SK-N-SH treated with all-trans-retinoic acid at 6 μM for 48 hours (cell line): ENCODE data around the gene SNCB.
"Not testable (repeated sequence)": the region's sequence is repeated elsewhere in the genome, so short reads cannot be mapped to it uniquely, and the experiment has no call there.

Experiments used
- ATAC-seq: fragments of 200-7000 bp; cut with Tn5 transposase; 3 replicates; pipeline ENCODE4 v1.9.1; 2020; ENCODE audit warnings: mild to moderate bottlenecking, moderate library complexity
- ARNTL ChIP-seq: fragments of 450-650 bp; formaldehyde crosslinking; IDR thresholded peaks from 2 replicates; pipeline ENCODE4 v1.5.0; 2020; ENCODE audit warnings: low read depth, mild to moderate bottlenecking, moderate library complexity, borderline replicate concordance
- BACH2 ChIP-seq: fragments of 250-450 bp; sonication (Bioruptor Pico); IDR thresholded peaks from 2 replicates; pipeline ENCODE4 v1.9.0; 2021; ENCODE audit warnings: mild to moderate bottlenecking, borderline replicate concordance
- CREB5 ChIP-seq: fragments of 250-450 bp; sonication (Bioruptor Pico); IDR thresholded peaks from 2 replicates; pipeline ENCODE4 v1.5.1; 2020; ENCODE audit warnings: low read depth, mild to moderate bottlenecking, moderate library complexity
- ESRRG ChIP-seq: fragments of 250-450 bp; sonication (Bioruptor Pico); IDR thresholded peaks from 2 replicates; pipeline ENCODE4 v1.6.1; 2021; ENCODE audit warnings: mild to moderate bottlenecking
- ISL1 ChIP-seq: fragments of 250-450 bp; sonication (Bioruptor Pico); IDR thresholded peaks from 2 replicates; pipeline ENCODE4 v2.1.2; 2022; ENCODE audit warnings: mild to moderate bottlenecking, moderate library complexity
- OSR1 ChIP-seq: fragments of 250-450 bp; sonication (Bioruptor Pico); IDR thresholded peaks from 2 replicates; pipeline ENCODE4 v1.8.0; 2022; ENCODE audit warnings: moderate library complexity, mild to moderate bottlenecking, inconsistent platforms
- PATZ1 ChIP-seq: fragments of 250-450 bp; sonication (Bioruptor Pico); IDR thresholded peaks from 2 replicates; pipeline ENCODE4 v1.8.0; 2020; ENCODE audit warnings: mild to moderate bottlenecking, moderate library complexity, borderline replicate concordance
- POU6F1 ChIP-seq: fragments of 250-450 bp; sonication (Bioruptor Pico); IDR thresholded peaks from 2 replicates; pipeline ENCODE4 v1.8.0; 2021; ENCODE audit warnings: low read depth, mild to moderate bottlenecking, moderate library complexity, borderline replicate concordance
- TCF4 ChIP-seq: fragments of 250-450 bp; sonication (Bioruptor Pico); IDR thresholded peaks from 2 replicates; pipeline ENCODE4 v1.8.0; 2021; ENCODE audit warnings: mild to moderate bottlenecking, moderate library complexity, borderline replicate concordance
- TOX ChIP-seq: fragments of 250-450 bp; sonication (Bioruptor Pico); IDR thresholded peaks from 2 replicates; pipeline ENCODE4 v1.8.0; 2021; ENCODE audit warnings: mild to moderate bottlenecking, moderate library complexity, borderline replicate concordance
- ZC3H10 ChIP-seq: fragments of 250-450 bp; sonication (Bioruptor Pico); IDR thresholded peaks from 2 replicates; pipeline ENCODE4 v1.5.1; 2021; ENCODE audit warnings: mild to moderate bottlenecking, moderate library complexity
- ZFP3 ChIP-seq: fragments of 250-450 bp; sonication (Bioruptor Pico); IDR thresholded peaks from 2 replicates; pipeline ENCODE4 v1.5.0; 2020; ENCODE audit warnings: mild to moderate bottlenecking, moderate library complexity
- ZFP30 ChIP-seq: fragments of 450-650 bp; formaldehyde crosslinking; IDR thresholded peaks from 2 replicates; pipeline ENCODE4 v1.5.0; 2022; ENCODE audit warnings: mild to moderate bottlenecking, moderate library complexity
- ZNF565 ChIP-seq: fragments of 450-650 bp; formaldehyde crosslinking; conservative IDR thresholded peaks from 2 replicates; pipeline ENCODE4 v1.5.0; 2020; ENCODE audit warnings: low read depth, mild to moderate bottlenecking, moderate library complexity
- TF ChIP-seq, protein P1 (sequence below): fragments of 250-450 bp; sonication (Bioruptor Pico); IDR thresholded peaks from 2 replicates; pipeline ENCODE4 v1.5.1; 2021; ENCODE audit warnings: mild to moderate bottlenecking, moderate library complexity
- TF ChIP-seq, protein P2 (sequence below): fragments of 250-450 bp; sonication (Bioruptor Pico); IDR thresholded peaks from 2 replicates; pipeline ENCODE4 v1.5.0; 2020; ENCODE audit warnings: mild to moderate bottlenecking, moderate library complexity

Gene SNCB

DNA sequence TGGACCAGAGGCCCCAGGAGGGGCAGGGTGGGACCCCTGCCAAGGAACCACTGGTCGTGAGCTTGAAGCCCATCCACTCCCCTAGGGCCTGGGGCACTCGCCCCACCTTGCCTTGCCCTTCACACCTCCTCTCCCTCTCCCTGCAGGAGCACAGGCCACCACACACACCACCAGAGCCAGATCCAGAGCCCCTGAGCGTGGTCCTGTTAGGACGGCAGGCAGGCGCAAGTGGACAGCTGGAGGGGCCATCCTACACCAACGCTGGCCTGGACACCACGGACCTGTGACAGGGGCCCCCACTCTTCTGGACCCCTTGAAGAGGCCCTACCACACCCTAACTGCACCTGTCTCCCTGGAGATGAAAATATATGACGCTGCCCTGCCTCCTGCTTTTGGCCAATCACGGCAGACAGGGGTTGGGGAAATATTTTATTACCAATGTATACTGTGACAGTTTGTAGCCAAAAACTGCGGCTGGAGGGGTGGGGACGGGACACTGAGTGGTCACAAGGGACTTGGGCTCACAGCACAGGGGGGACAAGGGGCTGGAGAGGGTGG, 34.9 kb downstream of the SNCB start:
- TF ChIP-seq TOX (CRISPR knock-in tag) (no peak), CREB5 (no peak), ISL1 (CRISPR knock-in tag) (no peak), ESRRG (CRISPR knock-in tag) (no peak), ZNF565 (CRISPR knock-in tag) (no peak), ARNTL (no peak), TCF4 (no peak), ZFP3 (no peak), OSR1 (CRISPR knock-in tag) (no peak), ZFP30 (CRISPR knock-in tag) (no peak), ZC3H10 (CRISPR knock-in tag) (no peak), POU6F1 (no peak)
- TF ChIP-seq, protein P1, sequence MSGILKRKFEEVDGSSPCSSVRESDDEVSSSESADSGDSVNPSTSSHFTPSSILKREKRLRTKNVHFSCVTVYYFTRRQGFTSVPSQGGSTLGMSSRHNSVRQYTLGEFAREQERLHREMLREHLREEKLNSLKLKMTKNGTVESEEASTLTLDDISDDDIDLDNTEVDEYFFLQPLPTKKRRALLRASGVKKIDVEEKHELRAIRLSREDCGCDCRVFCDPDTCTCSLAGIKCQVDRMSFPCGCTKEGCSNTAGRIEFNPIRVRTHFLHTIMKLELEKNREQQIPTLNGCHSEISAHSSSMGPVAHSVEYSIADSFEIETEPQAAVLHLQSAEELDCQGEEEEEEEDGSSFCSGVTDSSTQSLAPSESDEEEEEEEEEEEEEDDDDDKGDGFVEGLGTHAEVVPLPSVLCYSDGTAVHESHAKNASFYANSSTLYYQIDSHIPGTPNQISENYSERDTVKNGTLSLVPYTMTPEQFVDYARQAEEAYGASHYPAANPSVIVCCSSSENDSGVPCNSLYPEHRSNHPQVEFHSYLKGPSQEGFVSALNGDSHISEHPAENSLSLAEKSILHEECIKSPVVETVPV (CRISPR knock-in tag), result no peak
- TF ChIP-seq, all 23 proteins: peak for 0

GRCh38 chr5:176594554-176594953, 35.8 kb downstream of the SNCB start:
- no peak for ATAC-seq
- TF ChIP-seq ZC3H10 (CRISPR knock-in tag) (no peak), ARNTL (no peak)

More for the DNA sequence above, 34.9 kb downstream of the SNCB start:
- ATAC-seq, result no peak

DNA sequence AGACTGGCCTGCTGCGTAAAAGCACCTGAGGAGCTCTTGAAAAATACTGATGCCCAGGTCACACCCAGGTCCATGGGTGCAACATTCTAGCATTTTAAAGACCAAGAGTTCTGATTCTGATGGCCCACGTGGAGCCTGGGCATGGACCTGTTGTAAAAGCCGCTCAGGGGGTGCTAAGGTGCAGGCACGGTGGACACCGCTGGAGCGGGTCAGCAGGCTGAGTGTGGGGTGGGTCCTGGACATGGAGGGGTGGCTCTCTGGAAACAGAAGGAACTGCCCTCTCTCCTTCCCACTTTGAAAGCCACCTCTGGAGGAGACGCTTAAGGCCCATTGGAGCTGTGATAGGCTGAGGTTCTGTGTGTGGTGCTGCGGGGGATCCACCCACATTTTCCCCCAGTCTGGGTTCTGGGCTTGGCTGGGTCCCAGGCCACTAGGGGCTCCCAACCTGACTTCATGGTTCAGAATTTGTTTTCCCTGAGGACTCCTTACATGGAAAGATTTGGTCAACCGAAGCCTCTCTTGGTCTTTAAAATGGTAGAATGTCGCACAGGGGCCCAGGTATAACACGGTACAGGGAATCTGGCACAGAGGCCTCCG, 37.0 kb downstream of the SNCB start:
- TF ChIP-seq ZNF565 (CRISPR knock-in tag) (no peak), BACH2 (CRISPR knock-in tag) (no peak), PATZ1 (CRISPR knock-in tag) (no peak)
- TF ChIP-seq, all 23 proteins: peak for 0
- ATAC-seq, result no peak

- ATAC-seq, result no peak
- TF ChIP-seq, protein P2, sequence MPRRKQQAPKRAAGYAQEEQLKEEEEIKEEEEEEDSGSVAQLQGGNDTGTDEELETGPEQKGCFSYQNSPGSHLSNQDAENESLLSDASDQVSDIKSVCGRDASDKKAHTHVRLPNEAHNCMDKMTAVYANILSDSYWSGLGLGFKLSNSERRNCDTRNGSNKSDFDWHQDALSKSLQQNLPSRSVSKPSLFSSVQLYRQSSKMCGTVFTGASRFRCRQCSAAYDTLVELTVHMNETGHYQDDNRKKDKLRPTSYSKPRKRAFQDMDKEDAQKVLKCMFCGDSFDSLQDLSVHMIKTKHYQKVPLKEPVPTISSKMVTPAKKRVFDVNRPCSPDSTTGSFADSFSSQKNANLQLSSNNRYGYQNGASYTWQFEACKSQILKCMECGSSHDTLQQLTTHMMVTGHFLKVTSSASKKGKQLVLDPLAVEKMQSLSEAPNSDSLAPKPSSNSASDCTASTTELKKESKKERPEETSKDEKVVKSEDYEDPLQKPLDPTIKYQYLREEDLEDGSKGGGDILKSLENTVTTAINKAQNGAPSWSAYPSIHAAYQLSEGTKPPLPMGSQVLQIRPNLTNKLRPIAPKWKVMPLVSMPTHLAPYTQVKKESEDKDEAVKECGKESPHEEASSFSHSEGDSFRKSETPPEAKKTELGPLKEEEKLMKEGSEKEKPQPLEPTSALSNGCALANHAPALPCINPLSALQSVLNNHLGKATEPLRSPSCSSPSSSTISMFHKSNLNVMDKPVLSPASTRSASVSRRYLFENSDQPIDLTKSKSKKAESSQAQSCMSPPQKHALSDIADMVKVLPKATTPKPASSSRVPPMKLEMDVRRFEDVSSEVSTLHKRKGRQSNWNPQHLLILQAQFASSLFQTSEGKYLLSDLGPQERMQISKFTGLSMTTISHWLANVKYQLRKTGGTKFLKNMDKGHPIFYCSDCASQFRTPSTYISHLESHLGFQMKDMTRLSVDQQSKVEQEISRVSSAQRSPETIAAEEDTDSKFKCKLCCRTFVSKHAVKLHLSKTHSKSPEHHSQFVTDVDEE, result no peak
- TF ChIP-seq ZFP3, result no peak
Measured at GRCh38 chr5:176592573-176592972, 37.8 kb downstream of the SNCB start.

- ATAC-seq, result not testable (repeated sequence)
Measured at GRCh38 chr5:176591667-176592066, 38.7 kb downstream of the SNCB start.
